GM18907 (cell line): ENCODE results near the gene PRKCI.
"Not testable (repeated sequence)": the region's sequence is repeated elsewhere in the genome, so short reads cannot be mapped to it uniquely, and the experiment has no call there.

Experiments used
- ATAC-seq: cut with Tn5 transposase; IDR thresholded peaks from one replicate; pipeline ENCODE4 v1.9.1; 2021; ENCODE audit warnings: mild to moderate bottlenecking, moderate library complexity; ENCODE audit not compliant: unreplicated experiment

Gene PRKCI

DNA sequence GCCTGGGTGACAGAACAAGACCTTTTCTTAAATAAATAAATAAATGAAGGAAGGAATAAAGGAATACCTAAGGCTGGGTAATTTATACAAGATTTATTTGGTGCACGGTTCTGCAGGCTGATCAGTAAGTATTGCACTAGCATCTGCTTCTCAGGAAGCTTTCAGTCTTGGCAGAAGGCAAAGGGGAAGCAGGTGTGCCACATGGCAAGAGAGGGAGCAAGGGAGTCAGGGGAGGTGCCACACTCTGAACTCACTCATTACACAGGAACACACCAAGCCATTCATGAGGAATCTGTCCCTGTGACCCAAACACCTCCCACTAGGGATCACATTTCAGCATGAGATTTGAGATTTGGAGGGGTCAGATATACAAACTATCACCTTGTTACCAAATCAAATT lies 56.4 kb downstream of the PRKCI start:
- no peak for ATAC-seq

DNA sequence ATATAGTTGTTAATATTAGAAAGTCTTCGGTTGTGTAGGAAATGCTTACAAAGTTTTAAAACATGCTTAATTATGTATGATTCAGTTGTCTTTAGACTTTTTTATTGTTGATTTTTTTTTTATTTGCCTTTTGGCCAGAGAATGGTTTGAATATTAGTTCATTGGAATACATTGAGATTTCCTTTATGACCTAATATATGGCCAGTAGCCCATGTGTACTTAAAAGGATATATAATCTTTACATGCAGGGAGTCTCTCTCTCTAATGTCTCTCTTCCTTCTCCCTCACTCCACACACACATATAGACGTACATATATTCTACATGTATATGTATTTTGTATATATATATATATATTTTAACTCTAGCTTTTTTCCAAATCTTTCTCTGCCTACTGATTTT lies 68.0 kb downstream of the PRKCI start:
- ATAC-seq: no peak

DNA sequence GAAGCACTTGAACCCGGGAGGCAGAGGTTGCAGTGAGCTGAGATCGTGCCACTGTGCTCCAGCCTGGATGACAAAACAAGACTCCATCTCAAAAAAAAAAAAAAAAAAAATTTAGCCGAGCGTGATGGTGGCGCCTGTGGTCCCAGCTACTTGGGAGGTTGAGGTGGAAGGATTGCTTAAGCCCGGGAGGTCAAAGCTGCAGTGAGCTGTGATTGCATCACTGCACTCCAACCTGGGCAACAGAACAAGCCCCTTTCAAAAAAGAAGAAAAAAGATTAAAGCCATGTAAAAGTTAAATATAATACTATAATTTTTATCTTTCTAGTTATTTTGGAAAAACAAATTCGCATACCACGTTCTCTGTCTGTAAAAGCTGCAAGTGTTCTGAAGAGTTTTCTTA lies 73.4 kb downstream of the PRKCI start:
- no peak for ATAC-seq

DNA sequence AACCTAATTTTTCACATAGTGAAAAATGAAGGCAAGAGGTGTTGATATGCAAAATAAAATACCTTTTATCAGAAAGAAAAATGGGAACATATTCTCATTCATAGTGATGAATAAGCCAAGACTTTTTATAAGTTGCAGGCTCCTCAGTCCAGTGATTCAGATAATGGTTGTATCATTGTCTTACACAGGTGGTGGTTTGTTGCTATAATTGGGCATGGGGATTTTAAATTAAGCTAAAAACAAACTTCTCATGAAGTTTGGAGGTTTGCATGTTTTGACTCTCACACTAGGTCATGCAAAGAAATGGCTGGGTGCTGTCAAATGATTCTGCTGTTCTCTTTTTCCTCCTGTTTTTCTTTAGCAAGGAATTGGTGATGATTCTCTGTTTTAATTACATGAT lies 74.5 kb downstream of the PRKCI start:
- no peak for ATAC-seq

DNA sequence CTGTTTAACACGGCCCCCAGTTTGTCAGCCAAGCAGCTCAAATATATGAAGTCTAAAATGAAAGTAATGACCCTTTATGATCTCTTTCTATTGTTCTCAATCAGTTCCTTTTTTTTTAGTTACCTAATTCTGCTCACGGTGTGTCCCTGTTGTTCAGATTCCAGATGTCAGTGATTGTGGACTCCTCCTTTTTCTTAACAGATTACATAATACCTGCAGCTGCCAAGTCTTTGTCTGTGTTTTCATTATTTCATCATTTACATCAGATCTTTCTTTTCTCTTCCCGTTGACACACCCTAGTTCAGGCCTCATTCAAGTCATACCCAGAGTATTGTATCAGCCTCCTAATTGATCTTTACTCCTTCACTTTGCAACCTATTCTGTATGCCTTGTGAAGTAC lies 79.2 kb downstream of the PRKCI start:
- ATAC-seq: no peak

DNA sequence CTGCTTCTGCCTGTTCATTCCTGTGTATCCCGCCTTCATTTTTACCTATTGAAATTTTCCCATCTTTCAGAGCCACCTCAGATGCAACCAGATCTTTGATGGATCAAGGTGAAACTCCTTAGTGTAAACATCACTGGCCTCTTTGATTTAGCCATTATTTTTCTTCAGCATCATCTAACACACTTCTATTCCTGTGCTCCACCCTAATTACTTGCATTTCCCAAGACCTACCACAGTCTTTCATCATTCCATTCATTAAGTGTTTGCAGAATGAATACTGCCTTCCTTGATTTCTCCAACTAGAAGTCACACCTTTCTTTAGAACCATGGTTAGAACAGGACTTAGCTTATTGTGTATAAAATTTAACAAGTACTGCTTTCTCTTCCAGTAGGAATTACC lies 79.8 kb downstream of the PRKCI start:
- no peak for ATAC-seq

DNA sequence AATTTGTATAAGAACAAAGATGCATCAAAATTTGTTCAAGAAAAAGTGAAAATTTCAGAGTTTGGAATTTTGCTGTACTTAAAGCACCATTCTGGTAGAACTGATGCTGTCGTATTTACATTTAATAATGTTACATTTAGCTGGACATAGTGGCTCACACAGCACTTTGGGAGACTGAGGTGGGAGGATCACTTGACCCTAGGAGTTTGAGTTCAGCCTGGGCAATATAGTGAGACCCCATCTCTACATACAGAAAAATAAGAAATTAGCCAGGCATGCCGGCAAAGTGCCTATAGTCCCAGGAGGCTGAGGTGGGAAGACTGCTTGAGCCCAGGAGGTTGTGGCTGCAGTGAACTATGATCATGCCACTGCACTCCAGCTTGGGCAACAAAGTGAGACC lies 83.8 kb downstream of the PRKCI start:
- ATAC-seq: no peak

DNA sequence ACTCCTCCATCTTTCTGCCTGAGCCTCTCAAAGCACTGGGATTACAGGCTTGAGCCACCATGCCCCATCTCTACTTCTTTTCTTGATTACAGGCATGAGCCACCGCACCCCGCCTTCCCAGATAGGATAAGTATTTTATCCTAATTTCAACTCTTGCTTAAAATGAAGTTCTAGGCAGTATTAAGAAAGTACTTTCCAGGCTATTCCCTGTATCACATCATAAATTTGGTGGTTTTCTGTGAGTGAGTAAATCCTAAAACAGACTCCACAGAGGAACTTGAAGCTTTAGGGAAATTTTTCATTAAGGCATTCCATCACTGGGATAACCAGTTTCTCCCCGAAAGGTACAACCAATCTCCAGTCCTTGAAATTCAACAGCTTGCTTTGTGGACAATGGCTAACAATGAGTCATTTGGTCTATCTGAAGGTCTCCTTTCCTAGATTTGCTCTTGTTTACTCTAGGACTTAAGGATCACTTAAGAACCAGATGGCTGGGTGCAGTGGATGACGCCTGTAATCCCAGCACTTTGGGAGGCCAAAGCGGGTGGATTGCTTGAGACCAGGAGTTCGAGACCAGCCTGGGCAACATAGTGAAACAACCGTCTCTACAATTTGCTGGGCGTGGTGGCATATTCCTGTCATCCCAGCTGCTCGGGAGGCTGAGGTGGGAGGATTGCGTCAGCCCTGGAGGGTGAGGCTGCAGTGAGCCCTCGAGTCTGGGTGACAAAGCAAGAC lies 85.6 kb downstream of the PRKCI start:
- ATAC-seq: no peak

DNA sequence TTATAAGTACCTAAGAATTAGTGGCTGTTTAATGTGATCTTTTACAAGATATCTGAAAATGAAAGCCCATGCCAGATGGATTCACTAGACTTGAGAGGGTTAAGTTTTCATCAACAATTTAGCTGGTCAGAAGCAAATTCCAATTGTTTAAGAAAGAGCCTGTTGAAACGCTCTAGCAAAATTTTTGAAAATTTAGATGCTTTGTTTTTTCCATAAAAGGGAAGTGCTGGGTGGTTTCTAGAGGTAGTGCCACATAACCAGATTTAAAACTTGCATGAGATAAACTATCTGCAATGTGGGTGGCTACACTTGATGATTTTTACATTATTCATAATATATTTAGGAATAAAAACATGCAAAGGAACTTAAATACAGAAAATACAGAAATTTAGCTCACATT lies 86.8 kb downstream of the PRKCI start:
- ATAC-seq: no peak

DNA sequence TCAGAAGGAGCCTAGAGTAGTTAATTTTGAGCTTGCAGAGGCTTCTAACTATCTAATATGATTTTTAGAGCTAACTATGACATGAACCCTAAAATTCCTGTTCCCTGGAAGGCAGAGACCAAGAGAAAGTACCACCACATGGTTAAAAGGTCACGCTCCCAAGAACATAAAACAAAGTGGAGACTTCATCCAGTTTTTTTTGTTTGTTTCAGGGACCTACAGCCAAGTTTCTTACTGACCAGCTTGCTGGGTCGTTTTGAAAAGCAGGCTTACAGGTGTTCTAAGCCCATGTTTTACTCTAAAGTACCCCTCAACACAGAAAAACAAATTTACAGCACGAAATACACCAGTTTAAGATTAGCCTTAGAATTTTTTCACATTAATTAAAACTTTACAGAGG lies 95.7 kb downstream of the PRKCI start:
- no peak for ATAC-seq

DNA sequence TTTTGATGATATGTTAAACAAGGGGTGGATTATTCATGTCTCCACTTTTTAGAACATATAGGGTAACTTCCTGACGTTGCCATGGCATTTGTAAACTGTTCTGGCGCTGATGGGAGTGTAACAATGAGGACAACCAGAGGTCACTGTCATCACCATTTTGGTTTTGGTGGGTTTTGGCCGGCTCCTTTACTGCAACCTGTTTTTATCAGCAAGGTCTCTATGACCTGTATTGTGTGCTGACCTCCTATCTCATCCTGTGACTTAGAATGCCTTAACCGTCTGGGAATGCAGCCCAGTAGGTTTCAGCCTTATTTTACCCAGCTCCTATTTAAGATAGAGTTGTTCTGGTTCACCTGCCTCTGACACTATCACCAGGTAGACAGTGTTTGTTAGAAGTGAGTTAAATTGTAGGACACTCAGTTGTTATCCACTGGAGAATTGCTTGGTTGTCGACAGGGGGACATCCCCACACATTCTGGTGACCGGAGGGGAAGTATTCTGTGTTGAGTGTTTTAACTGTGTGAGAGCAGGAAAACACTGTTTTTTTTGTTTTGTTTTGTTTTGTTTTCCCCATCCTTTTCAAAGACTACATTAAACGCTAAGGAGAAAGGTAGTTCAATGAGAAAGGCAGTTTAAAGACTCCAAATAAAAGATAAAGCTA lies 98.4 kb downstream of the PRKCI start:
- ATAC-seq: no peak

DNA sequence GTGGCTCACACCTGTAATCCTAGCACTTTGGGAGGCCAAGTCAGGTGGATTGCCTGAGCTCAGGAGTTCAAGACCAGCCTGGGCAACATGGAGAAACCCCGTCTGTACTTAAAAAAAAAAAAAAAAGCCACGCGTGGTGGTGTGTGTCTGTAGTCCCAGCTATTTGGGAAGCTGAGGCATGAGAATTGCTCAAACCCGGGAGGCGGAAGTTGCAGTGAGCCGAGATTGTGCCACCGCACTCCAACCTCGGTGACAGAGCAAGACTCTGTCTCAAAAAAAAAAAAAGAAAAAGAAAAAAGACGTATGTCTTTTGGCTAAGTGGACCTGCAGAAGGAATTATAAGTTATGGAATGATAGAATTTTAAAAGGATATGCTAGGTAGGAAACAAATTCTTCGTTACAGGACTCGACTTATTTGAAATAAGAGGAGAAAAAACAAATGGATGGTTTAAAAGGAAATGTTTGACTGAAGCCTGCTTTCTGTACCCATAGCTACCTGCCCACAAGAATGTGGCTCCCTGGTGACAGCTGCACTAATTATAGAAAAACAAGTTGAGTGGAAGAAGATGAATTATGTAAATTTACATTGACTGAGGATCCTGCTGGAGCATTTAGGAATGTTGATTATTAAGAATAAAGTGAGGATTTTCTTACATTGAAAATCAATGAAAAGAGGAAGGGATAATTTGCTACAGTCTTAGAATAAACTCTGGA lies 99.3 kb downstream of the PRKCI start:
- no peak for ATAC-seq

DNA sequence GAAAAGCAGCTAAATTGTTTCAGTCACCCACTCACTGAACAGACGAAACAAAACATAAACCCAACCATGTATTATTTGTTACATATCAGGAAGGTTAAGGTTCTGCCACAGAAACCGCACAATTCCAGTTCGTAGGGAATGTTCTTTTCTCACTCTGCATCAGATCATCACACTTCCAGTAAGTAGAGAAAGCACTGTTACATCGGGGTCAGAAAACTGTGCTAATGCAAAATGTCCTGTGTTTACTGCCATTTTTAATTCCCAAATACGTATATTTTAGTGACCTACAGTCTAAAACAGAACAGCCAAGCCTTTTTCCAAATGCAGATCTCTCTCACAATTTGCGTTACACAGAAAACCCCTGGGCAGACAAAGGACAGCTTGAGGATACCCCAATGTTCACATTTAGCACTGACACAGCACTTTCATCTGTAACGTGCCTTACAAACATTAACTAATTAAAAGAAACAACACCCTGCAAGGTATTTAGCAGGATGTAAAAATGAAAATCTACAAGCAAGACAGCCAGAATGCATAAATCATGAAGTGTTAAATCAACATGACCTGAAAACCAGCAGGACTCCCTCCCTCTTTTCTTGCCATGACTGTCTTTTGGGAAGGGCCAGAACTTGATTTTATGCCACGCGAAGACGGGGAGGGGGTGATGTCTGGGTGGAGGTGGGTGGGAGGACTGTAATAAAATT lies 100.5 kb downstream of the PRKCI start:
- no peak for ATAC-seq

DNA sequence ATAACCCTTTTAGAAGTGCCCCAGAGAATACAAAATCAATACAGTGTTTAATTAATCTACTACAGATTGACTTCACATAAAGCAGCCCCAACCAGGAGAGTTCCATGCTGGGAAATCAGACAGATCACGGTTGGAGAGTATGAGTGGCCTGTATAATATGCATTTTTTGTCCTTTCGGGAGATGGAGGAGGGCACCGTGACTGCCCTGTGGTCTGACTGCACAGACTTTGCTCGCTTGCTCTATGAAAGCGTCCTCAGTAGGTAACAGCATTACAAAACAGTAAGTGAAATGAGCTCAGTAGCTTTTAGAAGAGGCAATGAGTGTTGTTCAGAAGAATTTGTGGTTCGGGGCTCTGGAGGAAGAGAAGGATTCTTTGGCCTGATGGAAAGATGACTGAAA lies 101.1 kb downstream of the PRKCI start:
- ATAC-seq: no peak

DNA sequence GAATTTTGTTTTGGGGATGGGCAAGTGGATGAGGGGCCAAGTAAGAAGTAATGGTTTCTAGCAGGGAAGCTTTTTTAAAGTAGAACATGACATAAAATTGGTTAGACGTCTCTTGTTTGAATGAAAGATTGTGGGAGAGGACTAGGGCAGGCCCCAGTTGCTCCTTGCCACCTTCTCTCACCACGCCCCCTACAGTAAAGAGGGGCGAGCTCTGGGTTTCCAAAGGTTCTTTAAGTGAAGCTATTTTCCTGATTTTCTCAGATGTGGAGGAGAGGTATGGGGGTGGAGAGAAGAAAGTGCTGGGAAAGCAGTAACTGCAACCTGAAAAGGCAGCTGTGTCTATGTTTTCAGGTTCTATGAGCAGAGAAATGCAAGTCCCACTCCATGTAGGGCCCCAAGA lies 102.7 kb downstream of the PRKCI start:
- no peak for ATAC-seq

DNA sequence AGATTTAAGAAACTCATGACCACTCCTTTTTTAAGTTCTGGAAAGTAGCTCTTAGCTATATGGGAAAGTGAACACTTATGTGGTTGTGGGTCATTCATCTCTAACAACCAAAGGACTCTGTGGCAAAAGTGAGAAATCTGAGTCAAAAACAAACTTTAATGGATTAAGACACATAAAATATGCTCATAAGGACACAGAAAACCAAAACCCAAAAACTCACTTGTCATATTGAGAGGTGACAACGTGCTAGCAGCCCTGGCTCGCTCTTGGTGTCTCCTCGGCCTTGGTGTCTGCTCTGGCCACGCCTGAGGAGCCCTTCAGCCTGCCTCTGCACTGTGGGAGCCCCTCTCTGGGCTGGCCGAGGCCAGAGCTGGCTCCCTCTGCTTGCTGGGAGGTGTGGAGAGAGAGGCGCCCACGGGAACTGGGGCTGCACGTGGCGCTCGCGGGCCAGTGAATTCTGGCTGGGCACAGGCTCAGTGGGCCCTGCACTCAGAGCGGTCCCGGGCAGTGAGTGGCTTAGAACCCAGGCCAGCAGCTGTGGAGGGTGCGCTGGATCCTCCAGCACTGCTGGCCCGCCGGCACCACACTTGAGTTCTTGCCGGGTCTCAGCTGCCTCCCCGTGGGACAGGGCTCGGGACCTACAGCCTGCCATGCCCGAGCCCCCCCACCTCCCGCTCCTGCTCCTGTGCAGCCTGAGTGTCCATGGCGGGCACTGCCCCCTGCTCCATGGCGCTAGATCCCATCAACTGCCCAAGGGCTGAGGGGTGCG lies 105.0 kb downstream of the PRKCI start:
- ATAC-seq: peak; percentile 44

DNA sequence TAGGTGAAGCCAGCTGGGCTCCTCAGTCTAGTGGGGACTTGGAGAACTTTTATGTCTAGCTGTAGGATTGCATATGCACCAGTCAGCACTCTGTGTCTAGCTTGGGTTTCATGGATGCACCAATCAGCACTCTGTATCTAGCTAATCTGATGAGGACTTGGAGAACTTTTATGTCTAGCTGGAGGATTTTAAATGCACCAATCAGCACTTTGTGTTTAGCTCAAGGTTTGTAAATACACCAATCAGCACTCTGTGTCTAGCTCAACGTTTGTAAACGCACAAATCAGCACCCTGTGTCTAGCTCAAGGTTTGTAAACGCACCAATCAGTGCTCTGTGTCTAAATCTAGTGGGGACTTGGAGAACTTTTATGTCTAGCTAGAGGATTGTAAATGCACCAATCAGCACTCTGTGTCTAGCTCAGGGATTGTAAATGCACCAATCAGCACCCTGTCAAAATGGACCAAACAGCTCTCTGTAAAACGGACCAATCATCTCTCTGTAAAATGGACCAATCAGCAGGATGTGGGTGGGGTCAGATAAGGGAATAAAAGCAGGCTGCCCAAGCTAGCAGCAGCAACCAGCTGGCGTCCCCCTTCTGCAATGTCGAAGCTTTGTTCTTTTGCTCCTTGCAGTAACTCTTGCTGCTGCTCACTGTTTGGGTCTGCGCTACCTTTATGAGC lies 105.8 kb downstream of the PRKCI start:
- not testable (repeated sequence) for ATAC-seq

DNA sequence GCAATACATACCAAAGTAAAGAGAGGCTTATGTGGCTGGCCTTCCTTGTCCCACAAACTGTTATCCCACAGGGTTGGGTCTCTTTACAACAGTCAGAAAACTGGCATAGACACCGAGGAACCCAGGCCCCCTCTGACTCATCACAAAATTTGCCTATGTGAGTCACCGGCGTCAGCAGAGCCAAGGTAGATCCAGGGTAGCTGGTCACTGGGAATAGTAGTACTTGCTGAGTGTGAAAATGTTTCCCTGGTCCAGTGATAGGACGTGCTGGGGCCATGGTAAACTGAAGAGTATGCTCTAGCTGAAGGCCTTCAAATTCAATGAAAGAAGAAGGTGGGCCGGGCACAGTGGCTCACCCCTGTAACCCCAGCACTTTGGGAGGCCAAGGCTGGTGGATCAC lies 108.1 kb downstream of the PRKCI start:
- ATAC-seq: no peak

DNA sequence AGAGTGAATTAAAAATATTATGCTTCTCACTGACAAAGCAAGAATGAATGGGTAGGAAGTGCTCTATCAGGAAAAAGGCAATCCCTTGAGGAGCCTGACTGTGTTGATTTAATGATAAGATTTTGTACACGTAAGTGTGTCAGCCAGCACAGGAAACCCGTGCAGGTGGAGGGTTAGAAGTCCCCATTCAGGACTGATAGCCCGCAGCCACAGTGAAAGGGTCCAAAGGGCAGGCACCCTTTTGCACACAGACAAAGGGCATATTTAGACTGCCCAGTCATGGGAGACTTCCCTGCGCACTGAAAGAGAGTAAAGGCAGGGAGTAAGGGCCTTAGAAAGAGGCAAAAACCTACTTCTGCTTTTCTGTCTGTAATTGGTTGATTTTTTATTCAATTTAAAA lies 108.9 kb downstream of the PRKCI start:
- ATAC-seq: peak; percentile 76

DNA sequence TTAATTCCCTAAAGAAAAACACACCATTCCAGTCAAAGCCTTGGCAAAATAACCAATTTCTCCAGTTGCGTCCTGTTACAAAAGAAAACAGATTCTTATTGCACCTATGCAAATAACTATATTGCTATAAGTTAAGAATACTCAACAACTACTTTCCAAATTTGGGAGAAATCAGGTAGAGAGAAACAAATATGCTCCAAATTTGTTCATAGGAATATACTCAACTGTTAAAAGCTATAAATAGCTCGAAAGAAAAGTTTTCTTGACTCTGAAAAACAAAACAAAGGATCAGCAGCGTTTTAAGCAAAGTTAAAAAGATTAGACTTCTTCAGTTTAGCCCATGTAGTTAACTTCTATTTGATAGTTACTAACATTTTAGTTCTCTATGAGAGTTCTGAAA lies 115.2 kb downstream of the PRKCI start:
- ATAC-seq: no peak
